Measurements from ENCODE around the gene PTPRJ. TPM values are rescaled to one million over a fixed set of nuclear protein-coding genes. Genes with fewer than 3 reads are reported as not detected.

Gene PTPRJ
- total and polyA plus RNA-seq, 4 donors, result 4.1 to 24.7 (median 14.6) TPM

- no peak for TF ChIP-seq ATF3 (IDR thresholded peaks at IDR 0.05)
- no peak for TF ChIP-seq RAD21 (IDR thresholded peaks at IDR 0.05)
Observed at GRCh38 chr11:48047616-48048015, 67.3 kb downstream of the PTPRJ start (continued).

GRCh38 chr11:48049036-48049435 lies 68.7 kb downstream of the PTPRJ start:
- DNase-seq (ENCODE audit: low spot score), result no peak
- no peaks in the 10 kb centered on the region for H3K9me3 ChIP-seq (ENCODE audit: control insufficient read depth in 4 of 4, low read length in 3 of 4)
- no peak overlapping the region for H3K27ac ChIP-seq (ENCODE audit: low read depth in 1 of 2, low read length in 2 of 2)
- no peak overlapping the region for H3K9ac ChIP-seq (ENCODE audit: low read depth in 1 of 2, low read length in 2 of 2)
- peaks cover 0 to 5% (median 2%) of the 10 kb centered on the region in 4 donors for H3K4me1 ChIP-seq (ENCODE audit: control insufficient read depth in 4 of 4, insufficient read depth in 4 of 4, low read length in 3 of 4)
- H3K36me3 ChIP-seq (ENCODE audit: control insufficient read depth in 4 of 4, insufficient read depth in 3 of 4, low read depth in 1 of 4, low read length in 3 of 4), result peaks cover 0 to 2% (median under 1%) of the 10 kb centered on the region in 4 donors
- 92% methylated on average over 6 of the region's 6 CpGs for WGBS
- H3K27me3 ChIP-seq (ENCODE audit: control insufficient read depth in 4 of 4, insufficient read depth in 4 of 4, low read length in 3 of 4), result no peaks in the 10 kb centered on the region
- H3K4me3 ChIP-seq (ENCODE audit: low read depth in 1 of 3, low read length in 3 of 3), result no peak overlapping the region
- no peak for TF ChIP-seq SP1 (IDR thresholded peaks at IDR 0.05)
- no peak for TF ChIP-seq REST (IDR thresholded peaks at IDR 0.05)
- TF ChIP-seq GABPA (IDR thresholded peaks at IDR 0.05 in 1 of 2, conservative IDR thresholded peaks at IDR 0.05 in 1 of 2), result no peak
- no peak for TF ChIP-seq ATF3 (IDR thresholded peaks at IDR 0.05)
- TF ChIP-seq NR2F2 (IDR thresholded peaks at IDR 0.05), result no peak
- no peak for TF ChIP-seq JUND (IDR thresholded peaks at IDR 0.05)
- no peak for TF ChIP-seq ZBTB33 (IDR thresholded peaks at IDR 0.05)
- TF ChIP-seq HNF4G (IDR thresholded peaks at IDR 0.05), result no peak
- no peak for TF ChIP-seq FOXA2 (IDR thresholded peaks at IDR 0.05)
- TF ChIP-seq RXRA (IDR thresholded peaks at IDR 0.05), result no peak
- TF ChIP-seq CTCF (IDR thresholded peaks at IDR 0.05; ENCODE audit: low read depth, low read length, missing input control), result no peak
- no peak for TF ChIP-seq RAD21 (IDR thresholded peaks at IDR 0.05)
- TF ChIP-seq HNF4A (conservative IDR thresholded peaks at IDR 0.05), result no peak
- no peak for TF ChIP-seq YY1 (IDR thresholded peaks at IDR 0.05)
- no peak for TF ChIP-seq TAF1 (conservative IDR thresholded peaks at IDR 0.05)
- no peak for TF ChIP-seq EGR1 (IDR thresholded peaks at IDR 0.05; ENCODE audit: low read depth in 2 of 2)

Data from liver (tissue), 9 donors.